Smooth muscle cell (in vitro differentiated cells): Measurements from ENCODE around the gene RIMS4. TPM values are rescaled to one million over a fixed set of nuclear protein-coding genes. Genes with fewer than 3 reads are reported as not detected.

ENCODE experiments used
- DNase-seq: peaks from one replicate; lab custom pipeline; 2025; ENCODE audit not compliant: unreplicated experiment; lab: John Stamatoyannopoulos, UW
- H2AFZ ChIP-seq: fragments of 200-600 bp; sonication (generic); 2 replicates; pipeline ENCODE4 v1.6.0; 2016; ENCODE audit warnings: antibody characterized with exemption, low read depth, mild to moderate bottlenecking
- H3F3A ChIP-seq: fragments of 200-600 bp; sonication (generic); 2 replicates; pipeline ENCODE4 v1.6.0; 2017; ENCODE audit warnings: antibody characterized with exemption, low read depth
- H3K27ac ChIP-seq: fragments of 200-600 bp; sonication (generic); 2 replicates; pipeline ENCODE4 v1.5.1; 2016; ENCODE audit warnings: low read depth, mild to moderate bottlenecking
- H3K27me3 ChIP-seq: fragments of 200-600 bp; sonication (generic); 2 replicates; pipeline ENCODE4 v1.6.1; 2016; ENCODE audit warnings: low read depth, mild to moderate bottlenecking
- H3K36me3 ChIP-seq: fragments of 200-600 bp; sonication (generic); 2 replicates; pipeline ENCODE4 v1.5.1; 2016; ENCODE audit warnings: low read depth
- H3K4me1 ChIP-seq: fragments of 200-600 bp; sonication (generic); 2 replicates; pipeline ENCODE4 v1.5.1; 2016; ENCODE audit warnings: low read depth
- H3K4me2 ChIP-seq: fragments of 200-600 bp; sonication (generic); 2 replicates; pipeline ENCODE4 v1.6.0; 2016; ENCODE audit warnings: mild to moderate bottlenecking
- H3K4me3 ChIP-seq: fragments of 200-600 bp; sonication (generic); 2 replicates; pipeline ENCODE4 v1.5.1; 2016; ENCODE audit warnings: mild to moderate bottlenecking
- H3K79me2 ChIP-seq: fragments of 200-600 bp; sonication (generic); 2 replicates; pipeline ENCODE4 v1.6.0; 2016; ENCODE audit warnings: low read depth, mild to moderate bottlenecking
- H3K9ac ChIP-seq: fragments of 200-600 bp; sonication (generic); 2 replicates; pipeline ENCODE4 v1.6.0; 2016; ENCODE audit warnings: low read depth
- H3K9me3 ChIP-seq: fragments of 200-600 bp; sonication (generic); replicated peaks from 2 replicates; pipeline ENCODE4 v1.5.1; 2016; ENCODE audit warnings: low read depth
- H4K20me1 ChIP-seq: fragments of 200-600 bp; sonication (generic); 2 replicates; pipeline ENCODE4 v1.6.0; 2016; ENCODE audit warnings: low read depth
- WGBS: methylation state at CpG from one replicate; pipeline ENCODE4 v1.1.7; 2016; ENCODE audit warnings: low lambda C conversion rate; 5-methylcytosine and 5-hydroxymethylcytosine counted together
- polyA plus RNA-seq: library from polyadenylated mRNA; unstranded; fragments of >200 nt; fragmentation: Nextera tagmentation; extraction: Ambion mirVana; gene quantifications from 2 replicates; pipeline ENCODE4 v1.2.1, GENCODE V29; 2016
- total RNA-seq: library from RNA; depleted of rRNA; stranded (reverse); fragments of >200 nt; gene quantifications from 2 replicates; pipeline ENCODE4 v1.2.3, GENCODE V29; 2014
- TF ChIP-seq, protein P1 (sequence below): fragments of 200-600 bp; sonication (generic); IDR thresholded peaks from 2 replicates; pipeline ENCODE4 v1.5.1; 2017; ENCODE audit warnings: borderline replicate concordance, mild to moderate bottlenecking, antibody characterized with exemption; ENCODE audit not compliant: insufficient read depth, poor library complexity, severe bottlenecking

Gene RIMS4
- total and polyA plus RNA-seq, 2 experiments from 2014 or later, result not detected

DNA sequence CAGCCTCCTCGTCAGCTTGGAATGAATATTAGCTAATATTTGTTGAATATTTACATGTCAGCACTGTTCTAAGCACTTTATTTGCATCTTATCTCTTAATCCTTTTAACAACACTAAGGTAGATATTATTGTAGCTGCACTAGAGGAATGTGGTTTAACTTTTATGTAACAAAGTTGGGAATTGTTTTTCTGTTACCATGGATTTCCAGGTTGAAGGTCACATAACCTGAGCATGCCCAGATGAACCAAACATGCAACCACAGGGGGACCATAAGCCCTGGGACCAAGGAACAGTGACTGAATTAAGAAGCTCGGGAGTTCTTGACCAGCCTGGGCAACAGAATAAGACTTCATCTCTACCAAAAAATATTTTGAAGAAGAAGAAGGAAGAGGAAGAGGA is 46.1 kb upstream of the RIMS4 start:
- no peak for DNase-seq
- Histone ChIP-seq H3K79me2 (no peaks in the 10 kb centered on the region), H3K4me2 (no peak overlapping the region), H3K4me1 (no peaks in the 10 kb centered on the region), H4K20me1 (no peaks in the 10 kb centered on the region), H3K4me3 (no peak overlapping the region), H3K27me3 (no peaks in the 10 kb centered on the region), H3K9me3 (no peaks in the 10 kb centered on the region), H2AFZ (no peak overlapping the region), H3K36me3 (no peaks in the 10 kb centered on the region), H3F3A (no peaks in the 10 kb centered on the region), H3K27ac (no peak overlapping the region), H3K9ac (no peak overlapping the region)
- 82% methylated on average over 2 of the region's 2 CpGs for WGBS
- TF ChIP-seq, protein P1, sequence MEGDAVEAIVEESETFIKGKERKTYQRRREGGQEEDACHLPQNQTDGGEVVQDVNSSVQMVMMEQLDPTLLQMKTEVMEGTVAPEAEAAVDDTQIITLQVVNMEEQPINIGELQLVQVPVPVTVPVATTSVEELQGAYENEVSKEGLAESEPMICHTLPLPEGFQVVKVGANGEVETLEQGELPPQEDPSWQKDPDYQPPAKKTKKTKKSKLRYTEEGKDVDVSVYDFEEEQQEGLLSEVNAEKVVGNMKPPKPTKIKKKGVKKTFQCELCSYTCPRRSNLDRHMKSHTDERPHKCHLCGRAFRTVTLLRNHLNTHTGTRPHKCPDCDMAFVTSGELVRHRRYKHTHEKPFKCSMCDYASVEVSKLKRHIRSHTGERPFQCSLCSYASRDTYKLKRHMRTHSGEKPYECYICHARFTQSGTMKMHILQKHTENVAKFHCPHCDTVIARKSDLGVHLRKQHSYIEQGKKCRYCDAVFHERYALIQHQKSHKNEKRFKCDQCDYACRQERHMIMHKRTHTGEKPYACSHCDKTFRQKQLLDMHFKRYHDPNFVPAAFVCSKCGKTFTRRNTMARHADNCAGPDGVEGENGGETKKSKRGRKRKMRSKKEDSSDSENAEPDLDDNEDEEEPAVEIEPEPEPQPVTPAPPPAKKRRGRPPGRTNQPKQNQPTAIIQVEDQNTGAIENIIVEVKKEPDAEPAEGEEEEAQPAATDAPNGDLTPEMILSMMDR, result no peak

DNA sequence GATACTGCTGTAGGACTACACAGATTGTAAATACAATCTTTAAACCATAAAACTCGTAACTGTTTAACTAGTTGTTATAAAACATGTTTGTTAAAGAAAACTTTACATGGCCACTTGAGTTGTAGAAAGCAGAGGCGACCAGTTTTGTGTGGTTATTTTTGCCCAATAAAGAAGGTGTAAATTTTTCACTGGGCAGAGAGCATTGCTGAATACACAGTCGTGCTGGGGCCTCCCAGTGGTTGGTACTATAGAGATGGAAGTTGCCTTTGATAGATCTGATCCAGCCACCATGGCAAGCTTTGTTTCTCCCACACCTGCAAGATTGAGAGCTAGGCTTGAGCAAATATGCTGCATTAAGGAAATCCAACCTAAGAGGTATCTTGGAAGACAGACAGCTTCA is 41.2 kb upstream of the RIMS4 start:
- no peaks in the 10 kb centered on the region for H3K27me3 ChIP-seq
- no peak overlapping the region for H3K9ac ChIP-seq
- H3K27ac ChIP-seq, result no peak overlapping the region
- no peaks in the 10 kb centered on the region for H3F3A ChIP-seq
- H3K4me2 ChIP-seq, result no peak overlapping the region
- no peaks in the 10 kb centered on the region for H3K9me3 ChIP-seq
- no peaks in the 10 kb centered on the region for H4K20me1 ChIP-seq
- TF ChIP-seq, protein P1, result no peak
- 65% methylated on average over 3 of the region's 3 CpGs for WGBS
- H3K79me2 ChIP-seq, result no peaks in the 10 kb centered on the region
- no peaks in the 10 kb centered on the region for H3K36me3 ChIP-seq
- no peaks in the 10 kb centered on the region for H3K4me1 ChIP-seq
- no peak for DNase-seq
- H3K4me3 ChIP-seq, result no peak overlapping the region
- H2AFZ ChIP-seq, result no peak overlapping the region

DNA sequence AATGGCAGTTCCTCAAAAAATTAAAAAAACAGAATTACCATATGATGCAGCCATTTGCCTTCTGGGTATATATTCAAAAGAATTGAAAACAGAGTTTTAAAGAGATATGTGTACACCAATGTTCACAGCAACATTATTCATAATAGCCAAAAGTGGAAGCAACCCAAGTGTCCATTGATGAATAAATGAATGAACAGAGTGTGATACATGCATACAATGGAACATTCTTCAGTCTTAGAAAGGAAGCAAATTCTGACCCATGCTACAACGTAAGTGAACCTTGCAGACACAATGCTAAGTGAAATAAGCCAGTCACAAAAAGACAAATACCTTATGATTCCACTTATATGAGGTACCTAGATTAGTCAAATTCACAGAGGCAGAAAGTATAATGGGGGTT is 40.5 kb upstream of the RIMS4 start:
- H4K20me1 ChIP-seq, result no peaks in the 10 kb centered on the region
- no peak overlapping the region for H2AFZ ChIP-seq
- DNase-seq, result no peak
- no peak overlapping the region for H3K4me2 ChIP-seq
- TF ChIP-seq, protein P1, result no peak
- H3K36me3 ChIP-seq, result no peaks in the 10 kb centered on the region
- WGBS, result 89% methylated on average over 1 of the region's 1 CpG
- H3K9me3 ChIP-seq, result no peaks in the 10 kb centered on the region
- H3K79me2 ChIP-seq, result no peaks in the 10 kb centered on the region
- no peaks in the 10 kb centered on the region for H3K4me1 ChIP-seq
- no peak overlapping the region for H3K9ac ChIP-seq
- H3K27me3 ChIP-seq, result no peaks in the 10 kb centered on the region
- H3K4me3 ChIP-seq, result no peak overlapping the region
- H3K27ac ChIP-seq, result no peak overlapping the region
- H3F3A ChIP-seq, result no peaks in the 10 kb centered on the region

DNA sequence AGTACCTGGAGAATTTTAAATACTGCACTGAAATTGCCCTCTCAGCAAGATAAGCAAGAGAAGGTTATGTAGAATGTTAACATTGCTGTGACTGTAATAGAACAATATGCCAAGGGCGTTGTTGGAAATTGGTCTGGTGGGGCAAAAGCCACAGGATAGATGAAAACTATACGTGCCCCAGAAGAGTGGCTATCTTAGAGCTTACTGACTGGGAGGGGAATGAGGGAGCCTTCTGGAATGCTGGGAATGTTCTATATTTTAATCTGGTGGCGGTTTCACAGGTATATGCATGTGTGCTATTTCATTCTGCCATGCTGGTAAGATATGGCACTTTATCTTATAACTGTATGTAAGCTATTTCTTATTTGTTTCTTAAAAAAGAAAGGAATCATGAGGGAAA is 39.9 kb upstream of the RIMS4 start:
- TF ChIP-seq, protein P1, result no peak
- Histone ChIP-seq H3K4me3 (no peak overlapping the region), H3K27ac (no peak overlapping the region), H3K9ac (no peak overlapping the region), H3K9me3 (no peaks in the 10 kb centered on the region), H3K4me2 (no peak overlapping the region), H3F3A (no peaks in the 10 kb centered on the region), H3K79me2 (no peaks in the 10 kb centered on the region), H3K36me3 (no peaks in the 10 kb centered on the region), H2AFZ (no peak overlapping the region), H3K4me1 (no peaks in the 10 kb centered on the region), H4K20me1 (no peaks in the 10 kb centered on the region), H3K27me3 (no peaks in the 10 kb centered on the region)
- 60% methylated on average over 3 of the region's 3 CpGs for WGBS
- no peak for DNase-seq
